Gastrocnemius medialis (tissue), 4 donors: ENCODE results near the gene OR7C1. TPM values are rescaled to one million over a fixed set of nuclear protein-coding genes. Genes with fewer than 3 reads are reported as not detected.
A peak's percentile ranks its signal among the peaks of the same experiment; 100 is the strongest.
"Not testable (repeated sequence)": the region's sequence is repeated elsewhere in the genome, so short reads cannot be mapped to it uniquely, and the experiment has no call there.

Experiments
- ATAC-seq, 2 donors: fragments of 150-250 bp; one replicate each; pipeline ENCODE4 v1.9.1; 2016
- DNase-seq, 2 donors: peaks; one replicate each; pipeline ENCODE4 v3.0.0-alpha.2; 2019
- H3K27ac ChIP-seq, 4 donors: fragments of 200-600 bp; sonication (generic); 1 replicate in 1 of 4; 2 replicates in 3 of 4; pipeline ENCODE4 v1.5.1; 2016 to 2018; ENCODE audit warnings: mild to moderate bottlenecking in 2 of 4, moderate library complexity in 1 of 4
- H3K27me3 ChIP-seq, 3 donors: fragments of 200-600 bp; sonication (generic) in 2 of 3; 1 replicate in 1 of 3; 2 replicates in 2 of 3; pipeline versions ENCODE4 v1.5.1 to v1.6.0; 2016 to 2019; ENCODE audit warnings: mild to moderate bottlenecking in 1 of 3, moderate library complexity in 1 of 3
- H3K36me3 ChIP-seq, 2 donors: fragments of 200-600 bp; sonication (generic) in 1 of 2; one replicate each; pipeline ENCODE4 v1.5.1; 2017 to 2018
- H3K4me1 ChIP-seq, 2 donors: fragments of 200-600 bp; sonication (generic) in 1 of 2; one replicate each; pipeline ENCODE4 v1.5.1; 2016 to 2017; ENCODE audit warnings: mild to moderate bottlenecking in 2 of 2
- H3K4me3 ChIP-seq, 4 donors: fragments of 200-600 bp; sonication (generic) in 3 of 4; 1 replicate in 1 of 4; 2 replicates in 3 of 4; pipeline ENCODE4 v1.5.1; 2016 to 2019; ENCODE audit warnings: mild to moderate bottlenecking in 2 of 4
- H3K9me3 ChIP-seq, 3 donors: fragments of 200-600 bp; sonication (generic) in 2 of 3; 1 replicate in 1 of 3; 2 replicates in 2 of 3; pipeline ENCODE4 v1.5.1; 2016 to 2019
- CTCF ChIP-seq, 5 experiments: fragments of 450-650 bp in 3 of 5; fragments of 200-600 bp in 2 of 5; sonication (generic) in 2 of 5; IDR thresholded peaks in 4 of 5; conservative IDR thresholded peaks in 1 of 5; 1 replicate in 4 of 5; 2 replicates in 1 of 5; pipeline ENCODE4 v1.5.1; 2016 to 2019; ENCODE audit warnings: antibody characterized with exemption in 5 of 5, mild to moderate bottlenecking in 3 of 5, moderate library complexity in 3 of 5
- POLR2A ChIP-seq, 2 donors: fragments of 450-650 bp; IDR thresholded peaks; one replicate each; pipeline ENCODE4 v1.6.1; 2017; ENCODE audit warnings: antibody characterized with exemption in 2 of 2, mild to moderate bottlenecking in 2 of 2, moderate library complexity in 2 of 2
- in situ Hi-C, 4 donors: fragments of 200-750 bp; cut with MboI; loops; one replicate each; pipeline versions ENCODE4 v1.15.0 to v1.8.0; 2017; ENCODE audit warnings: low sequenced_read_pairs in 4 of 4
- intact Hi-C: fragments of 100-400 bp; cut with DNase I; formaldehyde crosslinking; loops from one replicate; pipeline ENCODE4 v1.15.1; 2023; ENCODE audit warnings: low total_unique reads
- total RNA-seq, 4 donors: library from RNA; depleted of rRNA; stranded (reverse); fragments of >200 nt; gene quantifications; one replicate each; pipeline versions ENCODE4 v1.1.0 to v1.2.3, GENCODE V29; 2016

OR7C1 gene
- total RNA-seq, 4 donors from 2014 or later = 0.02 to 0.05 (median 0.04) TPM

DNA sequence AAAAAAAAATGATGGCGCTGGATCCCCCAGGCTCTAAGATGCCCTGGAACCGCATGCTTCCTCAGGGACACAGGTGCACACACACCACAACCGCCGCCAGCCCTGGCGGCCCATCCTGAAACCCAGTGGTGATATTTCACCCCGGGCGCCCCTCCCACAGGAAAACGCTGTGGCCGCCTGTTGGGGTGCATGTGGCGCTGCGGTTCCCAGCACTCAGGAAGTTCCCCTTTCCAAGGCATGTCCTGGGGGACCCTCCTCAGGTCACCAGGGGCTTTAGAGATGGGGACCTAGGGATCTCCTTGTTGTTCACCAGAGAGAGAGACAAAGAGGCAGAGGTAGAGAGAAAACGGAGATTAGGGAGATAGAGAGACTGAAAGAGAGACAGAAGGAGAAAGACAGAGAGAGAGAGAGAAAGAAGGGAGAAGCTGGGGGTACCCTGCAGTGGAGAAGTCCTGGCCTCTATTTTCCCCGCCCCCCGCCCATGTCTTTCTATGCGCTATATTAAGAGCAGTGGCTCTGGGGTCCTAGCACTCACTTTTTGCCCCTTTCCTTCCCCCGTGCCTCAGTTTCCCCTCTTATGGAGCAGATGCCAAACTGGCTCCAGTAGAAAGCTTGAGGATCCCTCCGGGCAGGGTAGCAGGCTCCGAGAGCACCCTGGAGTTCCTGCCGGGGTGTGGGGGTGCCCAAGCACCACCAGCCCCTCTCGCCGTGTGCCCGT lies 59.0 kb downstream of the OR7C1 start:
- H3K27ac ChIP-seq = no peak overlapping the region
- no peaks in the 10 kb centered on the region for H3K4me1 ChIP-seq
- H3K27me3 ChIP-seq = peaks cover 0 to 10% (median 3%) of the 10 kb centered on the region in 3 donors
- no peaks in the 10 kb centered on the region for H3K9me3 ChIP-seq
- DNase-seq (no peak), ATAC-seq (no peak)
- intact Hi-C loops (no loop called here), in situ Hi-C loops (no loop called here)
- TF ChIP-seq POLR2A (IDR thresholded peaks at IDR 0.05) (no peak), CTCF (IDR thresholded peaks at IDR 0.05 in 4 of 5, conservative IDR thresholded peaks at IDR 0.05 in 1 of 5) (no peak)
- H3K36me3 ChIP-seq = no peaks in the 10 kb centered on the region
- H3K4me3 ChIP-seq = peak overlapping the region in 2 of 4 donors; percentile 25 to 39

- H3K4me1 ChIP-seq, ATAC-seq, H3K9me3 ChIP-seq, in situ Hi-C loops, intact Hi-C loops, H3K27ac ChIP-seq, DNase-seq, H3K36me3 ChIP-seq, H3K27me3 ChIP-seq, H3K4me3 ChIP-seq: not testable (repeated sequence)
Observed at GRCh38 chr19:14775326-14775725, 59.7 kb downstream of the OR7C1 start.

- Histone ChIP-seq H3K4me3 (no peak overlapping the region), H3K4me1 (no peaks in the 10 kb centered on the region), H3K36me3 (no peaks in the 10 kb centered on the region), H3K27me3 (peaks cover 0 to 10% (median 3%) of the 10 kb centered on the region in 3 donors), H3K27ac (no peak overlapping the region), H3K9me3 (no peaks in the 10 kb centered on the region)
- ATAC-seq (no peak), DNase-seq (no peak)
- no peak for TF ChIP-seq CTCF (IDR thresholded peaks at IDR 0.05 in 4 of 5, conservative IDR thresholded peaks at IDR 0.05 in 1 of 5)
- TF ChIP-seq POLR2A (IDR thresholded peaks at IDR 0.05) = no peak
- in situ Hi-C loops (no loop called here), intact Hi-C loops (no loop called here)
Observed at GRCh38 chr19:14774373-14774772, 60.6 kb downstream of the OR7C1 start.

- H3K4me3 ChIP-seq, in situ Hi-C loops, H3K36me3 ChIP-seq, H3K4me1 ChIP-seq, intact Hi-C loops, H3K9me3 ChIP-seq, ATAC-seq, H3K27me3 ChIP-seq, DNase-seq, H3K27ac ChIP-seq: not testable (repeated sequence)
Observed at GRCh38 chr19:14773722-14774121, 61.3 kb downstream of the OR7C1 start.

- TF ChIP-seq CTCF (IDR thresholded peaks at IDR 0.05 in 4 of 5, conservative IDR thresholded peaks at IDR 0.05 in 1 of 5) = no peak
- no peak for TF ChIP-seq POLR2A (IDR thresholded peaks at IDR 0.05)
- ATAC-seq (no peak), DNase-seq (no peak)
- H3K27me3 ChIP-seq = peaks cover 0 to 10% (median 3%) of the 10 kb centered on the region in 3 donors
- no peaks in the 10 kb centered on the region for H3K36me3 ChIP-seq
- no peak overlapping the region for H3K4me3 ChIP-seq
- H3K4me1 ChIP-seq = no peaks in the 10 kb centered on the region
- H3K9me3 ChIP-seq = no peaks in the 10 kb centered on the region
- in situ Hi-C loops (no loop called here), intact Hi-C loops (no loop called here)
- no peak overlapping the region for H3K27ac ChIP-seq
Observed at GRCh38 chr19:14772995-14773394, 62.0 kb downstream of the OR7C1 start.

DNA sequence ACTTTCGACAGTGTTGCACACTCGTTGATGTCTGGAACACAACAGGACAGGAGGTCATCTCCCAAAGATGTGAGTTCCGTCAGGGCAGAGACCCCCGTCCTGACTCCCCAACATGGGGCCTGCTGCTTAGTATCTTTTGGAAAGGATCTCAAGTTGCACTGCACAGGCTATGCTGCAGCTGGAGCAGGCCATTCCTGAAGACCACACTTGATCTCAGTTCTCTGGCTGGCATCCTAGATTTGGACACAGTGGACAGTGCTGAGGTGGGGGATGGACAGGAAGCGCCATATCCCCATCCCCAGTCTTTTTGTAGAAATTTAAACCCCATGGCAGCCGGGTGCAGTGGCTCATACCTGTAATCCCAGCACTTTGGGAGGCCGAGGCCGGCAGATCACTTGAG lies 62.5 kb downstream of the OR7C1 start:
- in situ Hi-C loops (no loop called here), intact Hi-C loops (no loop called here)
- Histone ChIP-seq H3K27ac (no peak overlapping the region), H3K9me3 (no peaks in the 10 kb centered on the region), H3K36me3 (no peaks in the 10 kb centered on the region), H3K4me1 (no peaks in the 10 kb centered on the region), H3K27me3 (peaks cover 0 to 10% (median 3%) of the 10 kb centered on the region in 3 donors), H3K4me3 (no peak overlapping the region)
- DNase-seq = no peak
- no peak for TF ChIP-seq CTCF (IDR thresholded peaks at IDR 0.05 in 4 of 5, conservative IDR thresholded peaks at IDR 0.05 in 1 of 5)
- TF ChIP-seq POLR2A (IDR thresholded peaks at IDR 0.05) = no peak
- no peak for ATAC-seq
